ENCODE data around the gene GNAZ. TPM values are rescaled to one million over a fixed set of nuclear protein-coding genes. Genes with fewer than 3 reads are reported as not detected.

GNAZ gene
- total RNA-seq, 1 donor, result 10.0 TPM

GRCh38 chr22:23117891-23118646, 47.8 kb downstream of the GNAZ start:
- Histone ChIP-seq H3K4me3 (ENCODE audit: low read length) (no peak overlapping the region), H3K27me3 (ENCODE audit: insufficient read depth, low read length) (no peaks in the 10 kb centered on the region), H3K9me3 (ENCODE audit: low read depth, low read length) (no peaks in the 10 kb centered on the region), H3K4me1 (ENCODE audit: insufficient read depth, low read length) (peaks cover 10% of the 10 kb centered on the region)

DNA sequence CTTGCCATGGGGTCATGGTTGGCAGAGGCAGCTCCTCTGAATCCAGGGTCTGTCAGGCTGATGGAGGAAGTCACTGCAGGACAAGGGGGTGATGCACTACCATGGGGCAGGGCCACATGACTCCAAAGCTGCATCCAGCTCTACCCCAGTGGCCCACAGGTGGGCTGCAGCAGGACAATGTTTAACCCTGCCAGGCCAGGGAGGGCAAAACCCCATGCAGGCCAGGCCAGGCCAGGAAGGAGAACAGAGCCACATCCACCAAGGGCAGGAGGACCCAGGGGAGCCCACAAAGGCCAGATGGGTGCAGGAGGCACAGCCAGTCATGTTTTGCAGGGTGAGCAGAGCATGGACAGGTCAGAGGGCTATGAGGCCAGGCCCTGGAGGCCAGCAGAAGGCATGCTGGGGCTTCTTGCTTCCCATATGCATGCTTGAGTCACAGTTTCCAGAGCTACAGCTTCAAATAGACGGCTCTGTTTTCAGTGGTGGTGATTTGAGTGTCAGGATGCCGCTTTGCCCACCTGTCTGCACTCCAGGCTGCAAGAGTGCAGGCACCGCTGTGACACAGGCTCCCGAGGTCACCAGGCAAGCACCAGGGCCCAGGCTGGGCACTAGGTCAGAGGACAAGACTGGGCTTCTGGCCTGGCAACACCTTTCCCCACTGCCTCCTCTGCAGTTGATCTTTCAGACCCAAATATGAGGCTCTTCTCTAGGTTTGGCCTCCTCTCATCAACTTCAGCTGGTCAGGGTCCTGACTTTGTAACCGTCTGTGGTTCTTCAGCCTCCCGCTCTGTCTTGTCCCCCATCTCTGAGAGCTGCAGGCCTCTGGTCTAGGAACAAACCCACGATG, 48.6 kb downstream of the GNAZ start:
- Histone ChIP-seq H3K27me3 (ENCODE audit: insufficient read depth, low read length) (no peaks in the 10 kb centered on the region), H3K9me3 (ENCODE audit: low read depth, low read length) (no peaks in the 10 kb centered on the region), H3K4me1 (ENCODE audit: insufficient read depth, low read length) (peaks cover 10% of the 10 kb centered on the region), H3K4me3 (ENCODE audit: low read length) (no peak overlapping the region)

DNA sequence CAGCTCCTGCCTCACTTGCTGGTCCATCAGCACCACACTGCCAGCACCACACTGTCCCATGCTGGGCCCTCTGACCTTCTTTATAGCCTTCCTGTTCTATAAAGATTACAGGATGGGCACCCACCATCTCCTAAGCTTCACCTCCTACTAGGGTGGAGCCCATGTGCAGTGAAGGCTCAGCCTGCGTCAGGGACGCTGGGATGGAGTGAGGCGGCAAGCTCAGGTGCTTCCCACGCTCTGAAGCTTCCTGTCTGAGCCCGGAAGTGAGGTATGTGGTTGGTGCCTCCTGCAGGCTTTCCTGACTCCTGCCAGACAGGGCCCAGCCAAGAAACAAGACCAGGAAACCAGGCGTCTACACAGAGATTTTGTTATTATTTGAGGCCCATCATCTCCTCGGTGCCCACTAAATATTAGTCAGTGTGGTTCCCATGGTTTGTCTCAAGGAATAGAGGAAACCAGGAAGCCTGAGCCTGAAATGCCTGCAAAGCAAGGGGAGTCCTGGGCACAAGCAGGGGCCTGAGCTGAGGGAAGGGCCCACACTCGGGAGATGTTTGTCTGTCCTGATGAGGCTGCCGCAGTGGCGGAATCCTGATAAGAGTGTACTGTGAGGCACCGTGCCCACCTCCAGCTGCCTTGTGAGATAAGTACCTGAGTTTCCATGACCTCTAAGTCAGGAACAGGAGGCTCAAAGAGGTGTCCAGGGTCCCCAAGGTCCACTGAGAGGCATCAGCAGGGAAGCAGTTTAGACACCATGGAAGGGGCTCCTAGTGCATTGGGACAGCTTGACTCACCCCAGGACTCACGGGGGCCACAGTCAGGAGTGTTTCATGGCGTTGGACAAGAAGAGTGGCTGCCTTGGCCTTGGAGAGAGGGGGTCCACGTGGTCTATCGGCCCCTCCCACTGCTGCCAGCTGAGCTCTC, 49.4 kb downstream of the GNAZ start:
- H3K4me3 ChIP-seq (ENCODE audit: low read length), result no peak overlapping the region

GRCh38 chr22:23120415-23120899, 50.1 kb downstream of the GNAZ start:
- Histone ChIP-seq H3K9me3 (ENCODE audit: low read depth, low read length) (no peaks in the 10 kb centered on the region), H3K27me3 (ENCODE audit: insufficient read depth, low read length) (no peaks in the 10 kb centered on the region), H3K4me1 (ENCODE audit: insufficient read depth, low read length) (peaks cover 10% of the 10 kb centered on the region), H3K4me3 (ENCODE audit: low read length) (no peak overlapping the region)

More for the DNA sequence above, 49.4 kb downstream of the GNAZ start:
- Histone ChIP-seq H3K27me3 (ENCODE audit: insufficient read depth, low read length) (no peaks in the 10 kb centered on the region), H3K4me1 (ENCODE audit: insufficient read depth, low read length) (peaks cover 10% of the 10 kb centered on the region), H3K9me3 (ENCODE audit: low read depth, low read length) (no peaks in the 10 kb centered on the region)

DNA sequence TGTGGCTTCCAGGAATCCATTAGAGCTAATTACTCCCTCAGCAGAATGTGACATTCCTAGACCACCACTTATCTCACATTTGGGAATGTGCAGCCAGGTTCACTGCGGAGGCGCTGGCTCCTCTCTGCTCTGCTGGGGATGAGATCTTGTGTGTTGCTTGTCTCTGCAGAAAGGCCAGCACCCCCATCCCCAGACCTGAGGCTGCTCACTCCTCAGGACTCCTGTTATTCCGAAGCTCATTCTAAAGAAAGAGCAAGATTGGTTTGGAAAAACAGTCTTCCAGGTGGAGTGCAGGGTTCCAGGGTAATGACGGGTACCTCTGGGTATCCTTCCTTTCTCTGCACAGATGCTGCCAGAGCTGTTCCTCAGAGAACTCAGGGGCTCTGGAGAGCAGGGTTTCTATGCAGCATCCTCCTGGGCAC, 50.7 kb downstream of the GNAZ start:
- Histone ChIP-seq H3K27me3 (ENCODE audit: insufficient read depth, low read length) (no peaks in the 10 kb centered on the region), H3K4me3 (ENCODE audit: low read length) (no peak overlapping the region), H3K4me1 (ENCODE audit: insufficient read depth, low read length) (peaks cover 10% of the 10 kb centered on the region), H3K9me3 (ENCODE audit: low read depth, low read length) (no peaks in the 10 kb centered on the region)

GRCh38 chr22:23121424-23121823, 51.1 kb downstream of the GNAZ start:
- no peaks in the 10 kb centered on the region for H3K27me3 ChIP-seq (ENCODE audit: insufficient read depth, low read length)
- H3K4me3 ChIP-seq (ENCODE audit: low read length), result no peak overlapping the region
- no peaks in the 10 kb centered on the region for H3K9me3 ChIP-seq (ENCODE audit: low read depth, low read length)
- H3K4me1 ChIP-seq (ENCODE audit: insufficient read depth, low read length), result peaks cover 10% of the 10 kb centered on the region

GRCh38 chr22:23122216-23122957, 52.1 kb downstream of the GNAZ start:
- Histone ChIP-seq H3K4me1 (ENCODE audit: insufficient read depth, low read length) (peaks cover 10% of the 10 kb centered on the region), H3K9me3 (ENCODE audit: low read depth, low read length) (no peaks in the 10 kb centered on the region), H3K4me3 (ENCODE audit: low read length) (no peak overlapping the region), H3K27me3 (ENCODE audit: insufficient read depth, low read length) (no peaks in the 10 kb centered on the region)

DNA sequence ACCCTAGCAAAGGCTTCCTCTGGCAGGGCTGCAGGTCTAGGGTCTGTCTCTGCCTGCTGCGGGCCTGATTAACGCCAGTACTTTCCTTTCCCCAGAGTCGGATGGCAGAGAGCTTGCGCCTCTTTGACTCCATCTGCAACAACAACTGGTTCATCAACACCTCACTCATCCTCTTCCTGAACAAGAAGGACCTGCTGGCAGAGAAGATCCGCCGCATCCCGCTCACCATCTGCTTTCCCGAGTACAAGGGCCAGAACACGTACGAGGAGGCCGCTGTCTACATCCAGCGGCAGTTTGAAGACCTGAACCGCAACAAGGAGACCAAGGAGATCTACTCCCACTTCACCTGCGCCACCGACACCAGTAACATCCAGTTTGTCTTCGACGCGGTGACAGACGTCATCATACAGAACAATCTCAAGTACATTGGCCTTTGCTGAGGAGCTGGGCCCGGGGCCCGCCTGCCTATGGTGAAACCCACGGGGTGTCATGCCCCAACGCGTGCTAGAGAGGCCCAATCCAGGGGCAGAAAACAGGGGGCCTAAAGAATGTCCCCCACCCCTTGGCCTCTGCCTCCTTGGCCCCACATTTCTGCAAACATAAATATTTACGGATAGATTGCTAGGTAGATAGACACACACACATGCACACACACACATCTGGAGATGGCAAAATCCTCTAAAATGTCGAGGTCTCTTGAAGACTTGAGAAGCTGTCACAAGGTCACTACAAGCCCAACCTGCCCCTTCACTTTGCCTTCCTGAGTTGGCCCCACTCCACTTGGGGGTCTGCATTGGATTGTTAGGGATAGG, 52.9 kb downstream of the GNAZ start:
- Histone ChIP-seq H3K4me3 (ENCODE audit: low read length) (no peak overlapping the region), H3K4me1 (ENCODE audit: insufficient read depth, low read length) (peaks cover 10% of the 10 kb centered on the region), H3K9me3 (ENCODE audit: low read depth, low read length) (no peaks in the 10 kb centered on the region), H3K27me3 (ENCODE audit: insufficient read depth, low read length) (no peaks in the 10 kb centered on the region)

DNA sequence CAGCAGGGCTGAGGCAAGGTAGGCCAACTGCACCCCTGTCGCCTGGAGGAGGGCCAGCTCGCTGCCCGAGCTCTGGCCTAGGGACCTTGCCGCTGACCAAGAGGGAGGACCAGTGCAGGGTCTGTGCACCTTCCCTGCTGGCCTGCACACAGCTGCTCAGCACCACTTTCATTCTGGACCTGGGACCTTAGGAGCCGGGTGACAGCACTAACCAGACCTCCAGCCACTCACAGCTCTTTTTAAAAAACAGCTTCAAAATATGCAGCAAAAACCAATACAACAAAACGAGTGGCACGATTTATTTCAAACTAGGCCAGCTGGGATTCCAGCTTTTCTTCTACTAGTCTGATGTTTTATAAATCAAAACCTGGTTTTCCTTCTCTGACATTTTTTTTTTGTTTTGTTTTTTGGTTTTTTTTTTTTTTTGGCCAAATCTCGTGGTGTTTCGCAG, 53.5 kb downstream of the GNAZ start:
- no peaks in the 10 kb centered on the region for H3K9me3 ChIP-seq (ENCODE audit: low read depth, low read length)
- H3K4me1 ChIP-seq (ENCODE audit: insufficient read depth, low read length), result peaks cover 10% of the 10 kb centered on the region
- H3K27me3 ChIP-seq (ENCODE audit: insufficient read depth, low read length), result no peaks in the 10 kb centered on the region
- no peak overlapping the region for H3K4me3 ChIP-seq (ENCODE audit: low read length)

- Histone ChIP-seq H3K4me3 (ENCODE audit: low read length) (no peak overlapping the region), H3K27me3 (ENCODE audit: insufficient read depth, low read length) (no peaks in the 10 kb centered on the region), H3K9me3 (ENCODE audit: low read depth, low read length) (no peaks in the 10 kb centered on the region)
These were observed 54.5 kb downstream of the GNAZ start for GRCh38 chr22:23124611-23125511.

GRCh38 chr22:23125512-23126103, 55.3 kb downstream of the GNAZ start:
- no peaks in the 10 kb centered on the region for H3K9me3 ChIP-seq (ENCODE audit: low read depth, low read length)
- no peaks in the 10 kb centered on the region for H3K4me1 ChIP-seq (ENCODE audit: insufficient read depth, low read length)
- H3K4me3 ChIP-seq (ENCODE audit: low read length), result no peak overlapping the region
- H3K27me3 ChIP-seq (ENCODE audit: insufficient read depth, low read length), result no peaks in the 10 kb centered on the region

More at GRCh38 chr22:23124611-23125511, 54.5 kb downstream of the GNAZ start:
- peaks cover 2% of the 10 kb centered on the region for H3K4me1 ChIP-seq (ENCODE audit: insufficient read depth, low read length)
